Measurements from ENCODE around the gene SFI1.
"Not testable (repeated sequence)": the region's sequence is repeated elsewhere in the genome, so short reads cannot be mapped to it uniquely, and the experiment has no call there.

SFI1 gene

GRCh38 chr22:31590161-31590560, 93.8 kb downstream of the SFI1 start:
- DNase-seq = not testable (repeated sequence)

- DNase-seq = no peak
Observed at GRCh38 chr22:31595271-31595670, 98.9 kb downstream of the SFI1 start.

GRCh38 chr22:31602259-31602952, 106.1 kb downstream of the SFI1 start:
- no peak for DNase-seq

GRCh38 chr22:31603081-31603525, 106.8 kb downstream of the SFI1 start:
- DNase-seq = no peak

GRCh38 chr22:31603574-31603973, 107.2 kb downstream of the SFI1 start:
- no peak for DNase-seq

- DNase-seq = no peak
Observed at GRCh38 chr22:31604137-31604705, 107.9 kb downstream of the SFI1 start.

- DNase-seq = peak; percentile 4 to 29
Observed at GRCh38 chr22:31604746-31605705, 108.7 kb downstream of the SFI1 start.

- no peak for DNase-seq
Observed at GRCh38 chr22:31605851-31606585, 109.7 kb downstream of the SFI1 start.

- DNase-seq = no peak
Observed at GRCh38 chr22:31607696-31608095, 111.4 kb downstream of the SFI1 start.

- DNase-seq = no peak
Observed at GRCh38 chr22:31609716-31610115, 113.4 kb downstream of the SFI1 start.

GRCh38 chr22:31610611-31611010, 114.3 kb downstream of the SFI1 start:
- DNase-seq = no peak

- DNase-seq = no peak
Observed at GRCh38 chr22:31611061-31611760, 114.9 kb downstream of the SFI1 start.

- no peak for DNase-seq
Observed at GRCh38 chr22:31612891-31613285, 116.6 kb downstream of the SFI1 start.

GRCh38 chr22:31613286-31613903, 117.1 kb downstream of the SFI1 start:
- no peak for DNase-seq

GRCh38 chr22:31613904-31614296, 117.6 kb downstream of the SFI1 start:
- DNase-seq = no peak

GRCh38 chr22:31614781-31615490, 118.6 kb downstream of the SFI1 start:
- no peak for DNase-seq

- no peak for DNase-seq
Observed at GRCh38 chr22:31615491-31615860, 119.1 kb downstream of the SFI1 start.

GRCh38 chr22:31615940-31616314, 119.6 kb downstream of the SFI1 start:
- no peak for DNase-seq

GRCh38 chr22:31616315-31616980, 120.1 kb downstream of the SFI1 start:
- no peak for DNase-seq

- no peak for DNase-seq
Observed at GRCh38 chr22:31618057-31618456, 121.7 kb downstream of the SFI1 start.
